Type B pancreatic cell (in vitro differentiated cells): ENCODE measurements around the gene FOXP3. TPM values are rescaled to one million over a fixed set of nuclear protein-coding genes. Genes with fewer than 3 reads are reported as not detected.
"Not testable (repeated sequence)": the region's sequence is repeated elsewhere in the genome, so short reads cannot be mapped to it uniquely, and the experiment has no call there.

Experiments used
- DNase-seq: peaks from one replicate; pipeline ENCODE4 v3.0.0; 2021; ENCODE audit warnings: mixed read lengths; ENCODE audit not compliant: unreplicated experiment; ENCODE audit errors: extremely low spot score
- H3K27ac Mint-ChIP-seq: 2 replicates; pipeline ENCODE4 v1.8.0; 2021; ENCODE audit warnings: mild to moderate bottlenecking, mixed read lengths
- H3K27me3 Mint-ChIP-seq: 2 replicates; pipeline ENCODE4 v1.8.0; 2021; ENCODE audit warnings: mixed read lengths
- H3K36me3 Mint-ChIP-seq: 2 replicates; pipeline ENCODE4 v1.8.0; 2021; ENCODE audit warnings: mixed read lengths
- H3K4me1 Mint-ChIP-seq: one replicate; pipeline ENCODE4 v1.8.0; 2021; ENCODE audit warnings: mixed read lengths; ENCODE audit not compliant: unreplicated experiment
- H3K4me3 Mint-ChIP-seq: 2 replicates; pipeline ENCODE4 v1.8.0; 2021; ENCODE audit warnings: mild to moderate bottlenecking, mixed read lengths
- H3K9me3 Mint-ChIP-seq: 2 replicates; pipeline ENCODE4 v1.8.0; 2021; ENCODE audit warnings: mixed read lengths
- long read RNA-seq: library from polyadenylated mRNA; unstranded; transcript quantifications from one replicate; pipeline ENCODE4 v2.0.0, GENCODE V29; 2020
- total RNA-seq: library from RNA; stranded (reverse); gene quantifications from 2 replicates; pipeline ENCODE4 v1.2.1, GENCODE V29; 2021; ENCODE audit warnings: low replicate concordance
- TF ChIP-seq, protein P1 (sequence below): fragments of 200-600 bp; sonication (generic); conservative IDR thresholded peaks from 2 replicates; pipeline ENCODE4 v1.5.0; 2021; ENCODE audit warnings: antibody characterized with exemption, mild to moderate bottlenecking

Gene FOXP3, protein sequence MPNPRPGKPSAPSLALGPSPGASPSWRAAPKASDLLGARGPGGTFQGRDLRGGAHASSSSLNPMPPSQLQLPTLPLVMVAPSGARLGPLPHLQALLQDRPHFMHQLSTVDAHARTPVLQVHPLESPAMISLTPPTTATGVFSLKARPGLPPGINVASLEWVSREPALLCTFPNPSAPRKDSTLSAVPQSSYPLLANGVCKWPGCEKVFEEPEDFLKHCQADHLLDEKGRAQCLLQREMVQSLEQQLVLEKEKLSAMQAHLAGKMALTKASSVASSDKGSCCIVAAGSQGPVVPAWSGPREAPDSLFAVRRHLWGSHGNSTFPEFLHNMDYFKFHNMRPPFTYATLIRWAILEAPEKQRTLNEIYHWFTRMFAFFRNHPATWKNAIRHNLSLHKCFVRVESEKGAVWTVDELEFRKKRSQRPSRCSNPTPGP
- 0.24 and 0.58 TPM in 2 replicates for total RNA-seq
- long read RNA-seq: 0 reads

- no peaks in the 10 kb centered on the region for H3K36me3 Mint-ChIP-seq
- no peaks in the 10 kb centered on the region for H3K9me3 Mint-ChIP-seq
- no peaks in the 10 kb centered on the region for H3K4me1 Mint-ChIP-seq
- H3K27me3 Mint-ChIP-seq: no peaks in the 10 kb centered on the region
- DNase-seq: no peak
- H3K27ac Mint-ChIP-seq: no peak within 1 kb of the TSS
- no peak within 1 kb of the TSS for H3K4me3 Mint-ChIP-seq
- TF ChIP-seq, protein P1, sequence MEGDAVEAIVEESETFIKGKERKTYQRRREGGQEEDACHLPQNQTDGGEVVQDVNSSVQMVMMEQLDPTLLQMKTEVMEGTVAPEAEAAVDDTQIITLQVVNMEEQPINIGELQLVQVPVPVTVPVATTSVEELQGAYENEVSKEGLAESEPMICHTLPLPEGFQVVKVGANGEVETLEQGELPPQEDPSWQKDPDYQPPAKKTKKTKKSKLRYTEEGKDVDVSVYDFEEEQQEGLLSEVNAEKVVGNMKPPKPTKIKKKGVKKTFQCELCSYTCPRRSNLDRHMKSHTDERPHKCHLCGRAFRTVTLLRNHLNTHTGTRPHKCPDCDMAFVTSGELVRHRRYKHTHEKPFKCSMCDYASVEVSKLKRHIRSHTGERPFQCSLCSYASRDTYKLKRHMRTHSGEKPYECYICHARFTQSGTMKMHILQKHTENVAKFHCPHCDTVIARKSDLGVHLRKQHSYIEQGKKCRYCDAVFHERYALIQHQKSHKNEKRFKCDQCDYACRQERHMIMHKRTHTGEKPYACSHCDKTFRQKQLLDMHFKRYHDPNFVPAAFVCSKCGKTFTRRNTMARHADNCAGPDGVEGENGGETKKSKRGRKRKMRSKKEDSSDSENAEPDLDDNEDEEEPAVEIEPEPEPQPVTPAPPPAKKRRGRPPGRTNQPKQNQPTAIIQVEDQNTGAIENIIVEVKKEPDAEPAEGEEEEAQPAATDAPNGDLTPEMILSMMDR: no peak
These were observed at the start of gene FOXP3 for GRCh38 chrX:49264460-49264859. Gene FOXP3 (minus strand): TSS chrX:49264710. CDS start chrX:49258505, 6,205 bp downstream.

GRCh38 chrX:49312176-49312575, 47.7 kb upstream of the FOXP3 start:
- no peak for DNase-seq
- Mint-ChIP-seq H3K4me1 (peaks cover 8% of the 10 kb centered on the region), H3K36me3 (no peaks in the 10 kb centered on the region), H3K27ac (no peak overlapping the region), H3K9me3 (no peaks in the 10 kb centered on the region), H3K27me3 (no peaks in the 10 kb centered on the region), H3K4me3 (no peak overlapping the region)
- TF ChIP-seq, protein P1: no peak

DNA sequence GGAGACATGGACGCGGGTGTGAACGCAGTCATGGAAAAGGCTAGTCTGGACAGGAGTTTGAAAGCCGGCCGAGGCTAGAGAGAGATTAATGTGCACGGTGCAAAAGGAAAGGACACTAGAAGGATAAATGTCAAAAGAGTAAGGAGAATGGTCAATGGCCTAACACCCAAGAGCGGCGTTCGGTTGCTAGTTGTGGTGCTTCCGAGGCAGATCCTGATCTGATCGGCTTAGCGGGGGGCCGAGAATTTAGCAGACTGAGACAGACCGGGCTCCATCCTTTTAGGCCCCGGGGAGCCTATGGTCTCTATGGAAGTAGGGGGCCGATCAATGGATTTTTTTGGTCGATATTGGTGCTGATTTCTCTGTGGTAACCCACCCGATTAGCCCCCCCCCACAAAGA, 45.9 kb upstream of the FOXP3 start:
- no peak overlapping the region for H3K4me3 Mint-ChIP-seq
- H3K27me3 Mint-ChIP-seq: no peaks in the 10 kb centered on the region

GRCh38 chrX:49309401-49309981, 45.0 kb upstream of the FOXP3 start:
- H3K4me1 Mint-ChIP-seq: peaks cover 8% of the 10 kb centered on the region
- DNase-seq: no peak
- no peaks in the 10 kb centered on the region for H3K9me3 Mint-ChIP-seq
- peak overlapping the region; percentile 68 for H3K4me3 Mint-ChIP-seq
- H3K27ac Mint-ChIP-seq: peak overlapping the region; percentile 91
- no peaks in the 10 kb centered on the region for H3K36me3 Mint-ChIP-seq
- TF ChIP-seq, protein P1: no peak
- no peaks in the 10 kb centered on the region for H3K27me3 Mint-ChIP-seq

More for the DNA sequence above, 45.9 kb upstream of the FOXP3 start:
- peak overlapping the region; percentile 91 for H3K27ac Mint-ChIP-seq
- H3K36me3 Mint-ChIP-seq: no peaks in the 10 kb centered on the region
- TF ChIP-seq, protein P1: no peak
- H3K4me1 Mint-ChIP-seq: peaks cover 8% of the 10 kb centered on the region
- no peak for DNase-seq
- no peaks in the 10 kb centered on the region for H3K9me3 Mint-ChIP-seq

DNA sequence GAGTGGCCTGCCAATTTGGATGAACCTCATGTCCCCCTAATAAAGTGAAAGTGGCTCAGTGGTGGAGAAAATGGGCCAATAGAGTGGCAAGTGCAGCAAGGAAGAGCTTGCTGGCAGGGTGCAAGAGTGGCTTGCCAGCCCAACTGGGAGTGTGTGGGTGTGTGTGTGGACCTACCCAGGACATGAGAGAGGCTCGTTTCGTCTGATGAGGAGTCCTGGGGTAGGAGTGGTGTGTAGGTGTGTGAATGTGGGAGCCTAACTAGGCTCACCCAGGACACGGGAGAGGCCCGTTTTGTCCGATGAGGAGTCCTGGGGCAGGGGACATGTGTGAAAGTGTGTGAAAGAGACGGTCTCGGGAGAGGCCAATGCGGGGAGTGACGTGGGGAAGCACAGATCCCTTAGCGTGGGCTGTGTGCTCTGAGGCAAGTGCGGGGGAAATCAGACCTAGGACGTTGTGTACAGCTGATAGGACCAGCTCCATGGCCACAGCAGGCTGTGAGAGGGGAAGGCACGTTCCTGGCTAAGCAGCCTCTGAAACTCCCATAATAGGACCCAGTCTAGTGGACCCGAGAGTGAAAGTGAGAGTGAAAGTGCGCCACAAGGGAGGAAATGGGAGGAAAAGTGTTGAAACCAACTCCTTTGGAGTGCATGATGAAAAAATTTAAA, 44.2 kb upstream of the FOXP3 start:
- Mint-ChIP-seq H3K27ac (peak overlapping the region; percentile 91), H3K4me1 (peaks cover 8% of the 10 kb centered on the region), H3K36me3 (no peaks in the 10 kb centered on the region), H3K4me3 (peak overlapping the region; percentile 68), H3K27me3 (no peaks in the 10 kb centered on the region), H3K9me3 (no peaks in the 10 kb centered on the region)
- no peak for DNase-seq
- TF ChIP-seq, protein P1: no peak

GRCh38 chrX:49307775-49308174, 43.3 kb upstream of the FOXP3 start:
- not testable (repeated sequence) for H3K4me3 Mint-ChIP-seq, H3K36me3 Mint-ChIP-seq, H3K27ac Mint-ChIP-seq, H3K27me3 Mint-ChIP-seq, H3K4me1 Mint-ChIP-seq, DNase-seq, H3K9me3 Mint-ChIP-seq
